SU-DHL-6 (cell line): ENCODE results near the gene C13orf46.

Experiments used
- H2AFZ ChIP-seq: fragments of 200-600 bp; sonication (generic); 2 replicates; pipeline ENCODE4 v1.6.1; 2014; ENCODE audit warnings: low read depth, mild to moderate bottlenecking, moderate library complexity, mixed read lengths, antibody characterized with exemption, low read length; ENCODE audit not compliant: severe bottlenecking
- H3F3A ChIP-seq: fragments of 200-600 bp; shearing (Covaris generic); 2 replicates; pipeline ENCODE4 v1.6.0; 2016; ENCODE audit warnings: antibody characterized with exemption, mild to moderate bottlenecking; ENCODE audit not compliant: insufficient read depth
- H3K27ac ChIP-seq: fragments of 200-600 bp; sonication (generic); 2 replicates; pipeline ENCODE4 v1.5.1; 2016; ENCODE audit warnings: low read depth, mild to moderate bottlenecking, low read length, moderate library complexity, mixed read lengths
- H3K27me3 ChIP-seq: fragments of 200-600 bp; sonication (generic), shearing (Covaris generic); 2 replicates; pipeline ENCODE4 v1.6.0; 2014; ENCODE audit warnings: mild to moderate bottlenecking, low read length
- H3K36me3 ChIP-seq: fragments of 200-600 bp; sonication (generic); 2 replicates; pipeline ENCODE4 v1.6.1; 2014; ENCODE audit warnings: mild to moderate bottlenecking, low read length, mixed read lengths
- H3K4me2 ChIP-seq: fragments of 300-600, 200-600 bp; shearing (Covaris generic), sonication (generic); 2 replicates; pipeline ENCODE4 v1.6.0; 2014; ENCODE audit warnings: low read length, low read depth, mild to moderate bottlenecking; ENCODE audit not compliant: poor library complexity, severe bottlenecking
- H3K4me3 ChIP-seq: fragments of 200-600 bp; sonication (generic); 2 replicates; pipeline ENCODE4 v1.5.1; 2014; ENCODE audit warnings: antibody characterized with exemption, low read length, mild to moderate bottlenecking, mixed read lengths; ENCODE audit not compliant: insufficient read depth, poor library complexity, severe bottlenecking
- H3K79me2 ChIP-seq: fragments of 200-600 bp; sonication (generic); 2 replicates; pipeline ENCODE4 v1.6.1; 2014; ENCODE audit warnings: mild to moderate bottlenecking, low read length, moderate library complexity; ENCODE audit not compliant: insufficient read depth
- H3K9ac ChIP-seq: fragments of 200-600 bp; sonication (generic); 2 replicates; pipeline ENCODE4 v1.7.0; 2014; ENCODE audit warnings: mild to moderate bottlenecking, low read length
- H3K9me2 ChIP-seq: fragments of 200-600 bp; sonication (generic); replicated peaks from 2 replicates; pipeline ENCODE4 v1.6.1; 2014; ENCODE audit warnings: low read length; ENCODE audit not compliant: insufficient read depth
- H3K9me3 ChIP-seq: fragments of 200-600 bp; sonication (generic); 2 replicates; pipeline ENCODE4 v1.6.1; 2014; ENCODE audit warnings: low read length, mixed read lengths; ENCODE audit not compliant: insufficient read depth
- H4K20me1 ChIP-seq: fragments of 200-600 bp; sonication (generic); 2 replicates; pipeline ENCODE4 v1.6.1; 2014; ENCODE audit warnings: low read depth, mild to moderate bottlenecking, antibody characterized with exemption, low read length, moderate library complexity, mixed read lengths
- EZH2phosphoT487 ChIP-seq: fragments of 200-600 bp; sonication (generic), shearing (Covaris generic); conservative IDR thresholded peaks from 2 replicates; pipeline ENCODE4 v1.6.1; 2018; ENCODE audit warnings: mild to moderate bottlenecking, antibody characterized with exemption, low read length, moderate library complexity, mixed read lengths
- TF ChIP-seq, protein P1 (sequence below): fragments of 200-600 bp; sonication (generic); IDR thresholded peaks from one replicate; pipeline ENCODE4 v1.5.1; 2017; ENCODE audit warnings: antibody characterized with exemption, mild to moderate bottlenecking, low read length, moderate library complexity; ENCODE audit not compliant: insufficient read depth, poor library complexity, severe bottlenecking

The C13orf46 gene

DNA sequence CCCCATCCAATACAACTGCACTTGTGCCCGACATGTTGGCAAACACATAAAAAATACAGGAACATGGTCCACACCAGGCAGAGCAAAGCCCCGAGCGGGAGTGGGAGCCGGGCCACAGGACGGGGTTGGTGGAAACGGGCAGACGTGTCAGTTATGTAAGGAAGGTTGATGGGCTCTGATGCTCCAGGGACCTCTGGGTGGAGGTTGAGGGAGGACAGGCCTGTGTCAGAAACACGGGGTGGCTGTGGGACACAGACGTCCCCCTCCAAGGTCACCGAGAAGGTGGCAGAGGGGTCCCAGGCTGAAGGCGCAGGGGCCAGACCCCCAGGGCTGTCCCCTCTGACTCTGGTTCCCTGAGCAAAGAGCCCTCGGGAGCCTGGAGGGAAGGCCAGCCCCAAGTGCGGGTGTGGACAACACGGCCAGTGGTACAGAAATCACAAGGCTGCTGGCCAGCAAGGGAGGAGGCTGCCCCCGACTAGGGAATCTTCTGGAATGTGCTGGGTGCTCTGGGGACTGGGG lies 31.4 kb upstream of the C13orf46 start:
- no peak overlapping the region for H3K27ac ChIP-seq
- H3K36me3 ChIP-seq = no peaks in the 10 kb centered on the region
- no peak overlapping the region for H2AFZ ChIP-seq
- no peaks in the 10 kb centered on the region for H3K27me3 ChIP-seq
- H3K4me3 ChIP-seq = no peak overlapping the region
- TF ChIP-seq, protein P1, sequence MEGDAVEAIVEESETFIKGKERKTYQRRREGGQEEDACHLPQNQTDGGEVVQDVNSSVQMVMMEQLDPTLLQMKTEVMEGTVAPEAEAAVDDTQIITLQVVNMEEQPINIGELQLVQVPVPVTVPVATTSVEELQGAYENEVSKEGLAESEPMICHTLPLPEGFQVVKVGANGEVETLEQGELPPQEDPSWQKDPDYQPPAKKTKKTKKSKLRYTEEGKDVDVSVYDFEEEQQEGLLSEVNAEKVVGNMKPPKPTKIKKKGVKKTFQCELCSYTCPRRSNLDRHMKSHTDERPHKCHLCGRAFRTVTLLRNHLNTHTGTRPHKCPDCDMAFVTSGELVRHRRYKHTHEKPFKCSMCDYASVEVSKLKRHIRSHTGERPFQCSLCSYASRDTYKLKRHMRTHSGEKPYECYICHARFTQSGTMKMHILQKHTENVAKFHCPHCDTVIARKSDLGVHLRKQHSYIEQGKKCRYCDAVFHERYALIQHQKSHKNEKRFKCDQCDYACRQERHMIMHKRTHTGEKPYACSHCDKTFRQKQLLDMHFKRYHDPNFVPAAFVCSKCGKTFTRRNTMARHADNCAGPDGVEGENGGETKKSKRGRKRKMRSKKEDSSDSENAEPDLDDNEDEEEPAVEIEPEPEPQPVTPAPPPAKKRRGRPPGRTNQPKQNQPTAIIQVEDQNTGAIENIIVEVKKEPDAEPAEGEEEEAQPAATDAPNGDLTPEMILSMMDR = no peak
- no peak for TF ChIP-seq EZH2phosphoT487
- H3K9me2 ChIP-seq = no peaks in the 10 kb centered on the region
- H4K20me1 ChIP-seq = no peaks in the 10 kb centered on the region
- H3F3A ChIP-seq = no peaks in the 10 kb centered on the region
- H3K9me3 ChIP-seq = no peaks in the 10 kb centered on the region
- H3K79me2 ChIP-seq = no peaks in the 10 kb centered on the region
- no peak overlapping the region for H3K4me2 ChIP-seq
- H3K9ac ChIP-seq = no peak overlapping the region

- H3F3A ChIP-seq = no peaks in the 10 kb centered on the region
- H3K9me3 ChIP-seq = no peaks in the 10 kb centered on the region
- H3K4me3 ChIP-seq = no peak overlapping the region
- H2AFZ ChIP-seq = no peak overlapping the region
- no peak overlapping the region for H3K9ac ChIP-seq
- no peaks in the 10 kb centered on the region for H4K20me1 ChIP-seq
- H3K27me3 ChIP-seq = no peaks in the 10 kb centered on the region
- no peak for TF ChIP-seq EZH2phosphoT487
- TF ChIP-seq, protein P1 = no peak
- no peak overlapping the region for H3K27ac ChIP-seq
- no peaks in the 10 kb centered on the region for H3K36me3 ChIP-seq
- no peak overlapping the region for H3K4me2 ChIP-seq
- H3K79me2 ChIP-seq = no peaks in the 10 kb centered on the region
- no peaks in the 10 kb centered on the region for H3K9me2 ChIP-seq
These were observed 30.7 kb upstream of the C13orf46 start for GRCh38 chr13:114004420-114005205.

DNA sequence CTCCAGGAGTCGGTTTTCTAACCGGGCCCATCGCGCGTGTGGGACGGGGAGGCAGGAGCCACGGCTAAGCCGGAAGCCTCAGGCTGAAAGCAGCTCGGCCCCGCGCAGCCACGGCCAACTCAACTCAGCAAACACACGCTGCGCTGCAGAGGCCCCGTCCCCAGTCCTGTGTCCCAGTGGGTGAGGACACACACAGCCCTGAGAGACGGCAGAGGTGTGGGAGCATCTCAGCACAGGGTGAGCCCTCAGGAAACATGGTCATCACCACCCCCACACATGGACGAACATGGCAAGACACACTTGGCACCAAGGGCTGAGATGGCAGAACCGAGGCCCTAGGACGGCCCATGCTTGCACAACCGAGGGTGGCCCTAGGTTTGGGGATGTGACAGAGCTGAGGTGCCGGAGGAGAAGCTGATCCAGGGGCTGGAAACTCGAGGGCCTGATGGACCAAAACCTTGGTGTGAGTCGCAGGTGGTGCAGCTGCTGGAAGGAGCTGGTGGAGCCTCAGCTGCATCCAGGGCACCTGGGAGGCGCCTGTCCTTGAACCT lies 29.0 kb upstream of the C13orf46 start:
- no peaks in the 10 kb centered on the region for H3K27me3 ChIP-seq
- H3K79me2 ChIP-seq = no peaks in the 10 kb centered on the region
- H3K9me3 ChIP-seq = no peaks in the 10 kb centered on the region
- H3K4me3 ChIP-seq = no peak overlapping the region
- no peak overlapping the region for H2AFZ ChIP-seq
- H3K9ac ChIP-seq = no peak overlapping the region
- H3K27ac ChIP-seq = no peak overlapping the region
- H3K36me3 ChIP-seq = no peaks in the 10 kb centered on the region
- H3K4me2 ChIP-seq = no peak overlapping the region
- TF ChIP-seq EZH2phosphoT487 = no peak
- TF ChIP-seq, protein P1 = no peak
- H4K20me1 ChIP-seq = no peaks in the 10 kb centered on the region
- H3F3A ChIP-seq = no peaks in the 10 kb centered on the region
- H3K9me2 ChIP-seq = no peaks in the 10 kb centered on the region
